SK-N-SH treated with all-trans-retinoic acid at 6 μM for 48 hours (cell line): ENCODE data around the gene CCL27.

ENCODE experiments used
- ATAC-seq: fragments of 200-7000 bp; cut with Tn5 transposase; 3 replicates; pipeline ENCODE4 v1.9.1; 2020; ENCODE audit warnings: mild to moderate bottlenecking, moderate library complexity
- ARNTL ChIP-seq: fragments of 450-650 bp; formaldehyde crosslinking; IDR thresholded peaks from 2 replicates; pipeline ENCODE4 v1.5.0; 2020; ENCODE audit warnings: low read depth, mild to moderate bottlenecking, moderate library complexity, borderline replicate concordance
- BACH2 ChIP-seq: fragments of 250-450 bp; sonication (Bioruptor Pico); IDR thresholded peaks from 2 replicates; pipeline ENCODE4 v1.9.0; 2021; ENCODE audit warnings: mild to moderate bottlenecking, borderline replicate concordance
- CSDC2 ChIP-seq: fragments of 250-450 bp; sonication (Bioruptor Pico); IDR thresholded peaks from 2 replicates; pipeline ENCODE4 v1.5.0; 2020; ENCODE audit warnings: mild to moderate bottlenecking, moderate library complexity
- ESRRG ChIP-seq: fragments of 250-450 bp; sonication (Bioruptor Pico); IDR thresholded peaks from 2 replicates; pipeline ENCODE4 v1.6.1; 2021; ENCODE audit warnings: mild to moderate bottlenecking
- GLIS3 ChIP-seq: fragments of 250-450 bp; sonication (Bioruptor Pico); IDR thresholded peaks from 2 replicates; pipeline ENCODE4 v1.5.0; 2020; ENCODE audit warnings: mild to moderate bottlenecking, moderate library complexity
- ISL1 ChIP-seq: fragments of 250-450 bp; sonication (Bioruptor Pico); IDR thresholded peaks from 2 replicates; pipeline ENCODE4 v2.1.2; 2022; ENCODE audit warnings: mild to moderate bottlenecking, moderate library complexity
- OSR1 ChIP-seq: fragments of 250-450 bp; sonication (Bioruptor Pico); IDR thresholded peaks from 2 replicates; pipeline ENCODE4 v1.8.0; 2022; ENCODE audit warnings: moderate library complexity, mild to moderate bottlenecking, inconsistent platforms
- PPARA ChIP-seq: fragments of 250-450 bp; sonication (Bioruptor Pico); IDR thresholded peaks from 2 replicates; pipeline ENCODE4 v1.5.0; 2020; ENCODE audit warnings: mild to moderate bottlenecking, borderline replicate concordance
- RARB ChIP-seq: fragments of 250-450 bp; sonication (Bioruptor Pico); IDR thresholded peaks from 2 replicates; pipeline ENCODE4 v1.8.0; 2021; ENCODE audit warnings: mild to moderate bottlenecking, moderate library complexity
- SNAI2 ChIP-seq: fragments of 250-450 bp; sonication (Bioruptor Pico); IDR thresholded peaks from 2 replicates; pipeline ENCODE4 v1.5.0; 2020; ENCODE audit warnings: mild to moderate bottlenecking, moderate library complexity
- TCF4 ChIP-seq: fragments of 250-450 bp; sonication (Bioruptor Pico); IDR thresholded peaks from 2 replicates; pipeline ENCODE4 v1.8.0; 2021; ENCODE audit warnings: mild to moderate bottlenecking, moderate library complexity, borderline replicate concordance
- TOX ChIP-seq: fragments of 250-450 bp; sonication (Bioruptor Pico); IDR thresholded peaks from 2 replicates; pipeline ENCODE4 v1.8.0; 2021; ENCODE audit warnings: mild to moderate bottlenecking, moderate library complexity, borderline replicate concordance
- ZC3H10 ChIP-seq: fragments of 250-450 bp; sonication (Bioruptor Pico); IDR thresholded peaks from 2 replicates; pipeline ENCODE4 v1.5.1; 2021; ENCODE audit warnings: mild to moderate bottlenecking, moderate library complexity
- ZFP30 ChIP-seq: fragments of 450-650 bp; formaldehyde crosslinking; IDR thresholded peaks from 2 replicates; pipeline ENCODE4 v1.5.0; 2022; ENCODE audit warnings: mild to moderate bottlenecking, moderate library complexity
- ZNF565 ChIP-seq: fragments of 450-650 bp; formaldehyde crosslinking; conservative IDR thresholded peaks from 2 replicates; pipeline ENCODE4 v1.5.0; 2020; ENCODE audit warnings: low read depth, mild to moderate bottlenecking, moderate library complexity
- ZNF70 ChIP-seq: fragments of 450-650 bp; formaldehyde crosslinking; IDR thresholded peaks from 2 replicates; pipeline ENCODE4 v1.5.0; 2020; ENCODE audit warnings: mild to moderate bottlenecking, moderate library complexity
- ZNF8 ChIP-seq: fragments of 450-650 bp; formaldehyde crosslinking; IDR thresholded peaks from 2 replicates; pipeline ENCODE4 v1.5.0; 2020; ENCODE audit warnings: mild to moderate bottlenecking, moderate library complexity
- TF ChIP-seq, protein P1 (sequence below): fragments of 250-450 bp; sonication (Bioruptor Pico); IDR thresholded peaks from 2 replicates; pipeline ENCODE4 v1.8.0; 2020; ENCODE audit warnings: mild to moderate bottlenecking, moderate library complexity, borderline replicate concordance
- TF ChIP-seq, protein P2 (sequence below): fragments of 250-450 bp; sonication (Bioruptor Pico); IDR thresholded peaks from 2 replicates; pipeline ENCODE4 v1.5.0; 2020; ENCODE audit warnings: mild to moderate bottlenecking, moderate library complexity
- TF ChIP-seq, protein P3 (sequence below): fragments of 250-450 bp; sonication (Bioruptor Pico); IDR thresholded peaks from 2 replicates; pipeline ENCODE4 v1.5.1; 2020; ENCODE audit warnings: low read depth, mild to moderate bottlenecking, moderate library complexity
- TF ChIP-seq, protein P4 (sequence below): fragments of 250-450 bp; sonication (Bioruptor Pico); IDR thresholded peaks from 2 replicates; pipeline ENCODE4 v1.5.1; 2021; ENCODE audit warnings: mild to moderate bottlenecking, moderate library complexity

Gene CCL27

DNA sequence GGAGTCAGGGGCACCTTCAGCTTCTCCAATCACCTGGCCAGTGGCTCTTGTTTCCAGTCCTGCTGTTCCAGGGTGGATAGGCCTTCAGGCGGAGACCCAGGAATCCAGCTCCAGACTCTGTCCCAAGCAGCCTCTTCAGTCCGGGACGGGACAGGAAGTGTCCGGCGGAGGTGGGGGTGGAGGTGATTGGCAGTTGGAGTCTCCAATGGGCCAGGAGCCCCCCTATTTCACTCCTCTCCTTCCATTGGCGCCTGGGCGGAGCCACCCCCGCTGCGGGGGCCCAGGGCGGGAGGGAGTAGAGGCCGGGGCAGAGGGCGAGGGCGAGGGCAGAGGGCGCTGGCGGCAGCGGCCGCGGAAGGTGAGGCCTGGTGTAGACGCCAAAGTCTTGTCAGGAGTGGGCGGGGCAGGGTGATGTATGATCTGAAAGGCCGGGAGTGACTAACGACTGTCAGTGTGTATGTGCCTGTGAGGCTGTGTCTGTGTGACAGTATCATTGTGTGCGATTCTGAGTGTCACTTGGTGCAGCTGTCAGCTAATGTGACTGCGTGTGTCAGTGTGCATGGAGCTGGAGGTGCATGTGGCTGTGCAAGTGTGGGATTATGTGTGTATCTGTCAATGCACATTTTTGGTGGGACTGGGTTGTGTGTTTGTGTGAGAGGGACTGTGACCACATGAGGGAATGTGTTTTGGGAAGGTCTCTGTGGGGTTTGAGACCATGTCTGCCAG lies 10.4 kb downstream of the CCL27 start, which contains the start of gene IL11RA:
IL11RA (plus strand) TSS at position 310 of the 726 bp plus-strand sequence. CDS start 3,033 bp downstream, outside the sequence.
- no peak for ATAC-seq
- TF ChIP-seq GLIS3 (no peak), ZFP30 (CRISPR knock-in tag) (no peak), ZC3H10 (no peak)
- TF ChIP-seq, protein P1, sequence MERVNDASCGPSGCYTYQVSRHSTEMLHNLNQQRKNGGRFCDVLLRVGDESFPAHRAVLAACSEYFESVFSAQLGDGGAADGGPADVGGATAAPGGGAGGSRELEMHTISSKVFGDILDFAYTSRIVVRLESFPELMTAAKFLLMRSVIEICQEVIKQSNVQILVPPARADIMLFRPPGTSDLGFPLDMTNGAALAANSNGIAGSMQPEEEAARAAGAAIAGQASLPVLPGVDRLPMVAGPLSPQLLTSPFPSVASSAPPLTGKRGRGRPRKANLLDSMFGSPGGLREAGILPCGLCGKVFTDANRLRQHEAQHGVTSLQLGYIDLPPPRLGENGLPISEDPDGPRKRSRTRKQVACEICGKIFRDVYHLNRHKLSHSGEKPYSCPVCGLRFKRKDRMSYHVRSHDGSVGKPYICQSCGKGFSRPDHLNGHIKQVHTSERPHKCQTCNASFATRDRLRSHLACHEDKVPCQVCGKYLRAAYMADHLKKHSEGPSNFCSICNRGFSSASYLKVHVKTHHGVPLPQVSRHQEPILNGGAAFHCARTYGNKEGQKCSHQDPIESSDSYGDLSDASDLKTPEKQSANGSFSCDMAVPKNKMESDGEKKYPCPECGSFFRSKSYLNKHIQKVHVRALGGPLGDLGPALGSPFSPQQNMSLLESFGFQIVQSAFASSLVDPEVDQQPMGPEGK (CRISPR knock-in tag): no peak
- TF ChIP-seq, protein P2, sequence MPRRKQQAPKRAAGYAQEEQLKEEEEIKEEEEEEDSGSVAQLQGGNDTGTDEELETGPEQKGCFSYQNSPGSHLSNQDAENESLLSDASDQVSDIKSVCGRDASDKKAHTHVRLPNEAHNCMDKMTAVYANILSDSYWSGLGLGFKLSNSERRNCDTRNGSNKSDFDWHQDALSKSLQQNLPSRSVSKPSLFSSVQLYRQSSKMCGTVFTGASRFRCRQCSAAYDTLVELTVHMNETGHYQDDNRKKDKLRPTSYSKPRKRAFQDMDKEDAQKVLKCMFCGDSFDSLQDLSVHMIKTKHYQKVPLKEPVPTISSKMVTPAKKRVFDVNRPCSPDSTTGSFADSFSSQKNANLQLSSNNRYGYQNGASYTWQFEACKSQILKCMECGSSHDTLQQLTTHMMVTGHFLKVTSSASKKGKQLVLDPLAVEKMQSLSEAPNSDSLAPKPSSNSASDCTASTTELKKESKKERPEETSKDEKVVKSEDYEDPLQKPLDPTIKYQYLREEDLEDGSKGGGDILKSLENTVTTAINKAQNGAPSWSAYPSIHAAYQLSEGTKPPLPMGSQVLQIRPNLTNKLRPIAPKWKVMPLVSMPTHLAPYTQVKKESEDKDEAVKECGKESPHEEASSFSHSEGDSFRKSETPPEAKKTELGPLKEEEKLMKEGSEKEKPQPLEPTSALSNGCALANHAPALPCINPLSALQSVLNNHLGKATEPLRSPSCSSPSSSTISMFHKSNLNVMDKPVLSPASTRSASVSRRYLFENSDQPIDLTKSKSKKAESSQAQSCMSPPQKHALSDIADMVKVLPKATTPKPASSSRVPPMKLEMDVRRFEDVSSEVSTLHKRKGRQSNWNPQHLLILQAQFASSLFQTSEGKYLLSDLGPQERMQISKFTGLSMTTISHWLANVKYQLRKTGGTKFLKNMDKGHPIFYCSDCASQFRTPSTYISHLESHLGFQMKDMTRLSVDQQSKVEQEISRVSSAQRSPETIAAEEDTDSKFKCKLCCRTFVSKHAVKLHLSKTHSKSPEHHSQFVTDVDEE: no peak

DNA sequence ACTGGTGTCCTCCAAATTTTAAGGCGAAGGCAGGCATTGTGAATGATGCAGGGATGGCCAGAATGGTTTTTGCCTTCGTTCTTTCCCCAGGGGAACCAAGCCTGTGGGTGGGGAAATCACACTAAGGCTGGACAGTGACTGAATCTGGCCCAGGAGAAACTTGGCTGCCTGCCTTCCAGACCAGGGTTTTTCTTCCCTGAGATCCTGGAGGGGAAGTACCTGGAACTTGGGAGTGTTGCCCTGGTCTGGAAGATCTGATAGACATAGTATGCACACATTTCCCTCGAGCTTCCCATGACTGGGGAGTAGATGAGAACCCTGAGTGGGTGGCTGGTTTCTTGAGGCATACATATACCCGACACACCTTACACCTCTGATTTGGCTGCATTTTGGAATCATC lies 11.1 kb downstream of the CCL27 start:
- TF ChIP-seq ZNF70 (no peak), ESRRG (CRISPR knock-in tag) (no peak), SNAI2 (no peak)
- no peak for ATAC-seq

DNA sequence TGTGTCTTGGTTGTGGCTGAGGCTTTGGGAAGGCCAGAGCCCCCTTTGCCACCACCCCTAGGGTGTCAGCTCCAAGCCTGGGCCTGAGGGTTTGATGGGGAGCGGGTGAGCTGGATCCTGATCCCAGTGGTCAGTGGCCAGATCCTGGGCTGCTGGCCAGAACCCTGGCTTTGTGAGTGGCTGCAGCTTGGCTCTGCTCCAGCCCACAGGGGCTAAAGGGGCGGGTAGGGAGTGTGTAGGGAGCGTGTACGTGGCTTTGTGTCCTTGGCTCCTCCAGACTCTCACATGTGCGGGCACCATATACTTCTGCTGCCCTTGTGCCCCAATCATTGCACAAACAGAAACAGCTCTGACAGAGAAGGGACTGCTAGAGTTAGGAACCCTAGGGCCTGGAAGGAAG lies 11.6 kb downstream of the CCL27 start:
- no peak for ATAC-seq
- 0 out of 2 replicates have a peak, but pooled peaks have one; percentile 13 for TF ChIP-seq TCF4 (CRISPR knock-in tag)
- no peak for TF ChIP-seq BACH2 (CRISPR knock-in tag)

DNA sequence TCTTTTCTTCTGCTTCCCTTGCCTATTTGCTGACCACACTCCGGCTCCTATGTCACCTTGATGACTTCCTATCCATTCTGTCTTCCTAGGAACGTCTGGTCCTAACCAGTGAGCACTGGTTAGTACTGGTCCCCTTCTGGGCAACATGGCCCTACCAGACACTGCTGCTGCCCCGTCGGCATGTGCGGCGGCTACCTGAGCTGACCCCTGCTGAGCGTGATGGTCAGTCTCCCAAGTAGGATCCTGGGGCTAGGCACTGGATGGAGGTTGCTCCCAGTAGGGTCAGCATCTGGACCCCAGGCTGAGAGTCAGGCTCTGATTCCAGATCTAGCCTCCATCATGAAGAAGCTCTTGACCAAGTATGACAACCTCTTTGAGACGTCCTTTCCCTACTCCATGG lies 13.8 kb downstream of the CCL27 start:
- no peak for ATAC-seq
- TF ChIP-seq RARB (CRISPR knock-in tag) (no peak), TOX (CRISPR knock-in tag) (no peak), ZNF70 (no peak), SNAI2 (no peak), PPARA (CRISPR knock-in tag) (no peak), ZNF565 (CRISPR knock-in tag) (no peak), ESRRG (CRISPR knock-in tag) (no peak), ARNTL (CRISPR knock-in tag) (no peak), GLIS3 (no peak), BACH2 (CRISPR knock-in tag) (no peak), CSDC2 (CRISPR knock-in tag) (no peak)

DNA sequence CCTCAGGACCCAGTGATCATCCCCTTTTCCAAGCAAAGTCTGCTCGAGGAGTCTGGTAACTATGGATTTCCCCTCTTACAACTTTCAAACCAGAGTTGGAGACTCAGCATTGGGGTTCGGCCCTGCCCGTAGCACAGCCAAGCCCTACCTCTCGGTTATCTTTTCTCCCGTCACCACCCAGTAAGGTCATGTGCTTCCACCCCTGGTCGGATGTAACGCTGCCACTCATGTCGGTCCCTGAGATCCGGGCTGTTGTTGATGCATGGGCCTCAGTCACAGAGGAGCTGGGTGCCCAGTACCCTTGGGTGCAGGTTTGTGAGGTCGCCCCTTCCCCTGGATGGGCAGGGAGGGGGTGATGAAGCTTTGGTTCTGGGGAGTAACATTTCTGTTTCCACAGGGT lies 14.8 kb downstream of the CCL27 start:
- no peak for ATAC-seq
- no peak for TF ChIP-seq ISL1
- no peak for TF ChIP-seq SNAI2
- TF ChIP-seq BACH2 (CRISPR knock-in tag): no peak
- TF ChIP-seq ZNF70: no peak
- TF ChIP-seq RARB (CRISPR knock-in tag): no peak
- no peak for TF ChIP-seq ZC3H10
- no peak for TF ChIP-seq TCF4 (CRISPR knock-in tag)
- TF ChIP-seq, protein P2: no peak
- no peak for TF ChIP-seq CSDC2 (CRISPR knock-in tag)
- no peak for TF ChIP-seq ZNF8 (CRISPR knock-in tag)
- TF ChIP-seq ARNTL (CRISPR knock-in tag): no peak
- TF ChIP-seq GLIS3: no peak
- TF ChIP-seq, protein P3, sequence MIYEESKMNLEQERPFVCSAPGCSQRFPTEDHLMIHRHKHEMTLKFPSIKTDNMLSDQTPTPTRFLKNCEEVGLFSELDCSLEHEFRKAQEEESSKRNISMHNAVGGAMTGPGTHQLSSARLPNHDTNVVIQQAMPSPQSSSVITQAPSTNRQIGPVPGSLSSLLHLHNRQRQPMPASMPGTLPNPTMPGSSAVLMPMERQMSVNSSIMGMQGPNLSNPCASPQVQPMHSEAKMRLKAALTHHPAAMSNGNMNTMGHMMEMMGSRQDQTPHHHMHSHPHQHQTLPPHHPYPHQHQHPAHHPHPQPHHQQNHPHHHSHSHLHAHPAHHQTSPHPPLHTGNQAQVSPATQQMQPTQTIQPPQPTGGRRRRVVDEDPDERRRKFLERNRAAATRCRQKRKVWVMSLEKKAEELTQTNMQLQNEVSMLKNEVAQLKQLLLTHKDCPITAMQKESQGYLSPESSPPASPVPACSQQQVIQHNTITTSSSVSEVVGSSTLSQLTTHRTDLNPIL (CRISPR knock-in tag): no peak
- no peak for TF ChIP-seq OSR1 (CRISPR knock-in tag)
- TF ChIP-seq, protein P4, sequence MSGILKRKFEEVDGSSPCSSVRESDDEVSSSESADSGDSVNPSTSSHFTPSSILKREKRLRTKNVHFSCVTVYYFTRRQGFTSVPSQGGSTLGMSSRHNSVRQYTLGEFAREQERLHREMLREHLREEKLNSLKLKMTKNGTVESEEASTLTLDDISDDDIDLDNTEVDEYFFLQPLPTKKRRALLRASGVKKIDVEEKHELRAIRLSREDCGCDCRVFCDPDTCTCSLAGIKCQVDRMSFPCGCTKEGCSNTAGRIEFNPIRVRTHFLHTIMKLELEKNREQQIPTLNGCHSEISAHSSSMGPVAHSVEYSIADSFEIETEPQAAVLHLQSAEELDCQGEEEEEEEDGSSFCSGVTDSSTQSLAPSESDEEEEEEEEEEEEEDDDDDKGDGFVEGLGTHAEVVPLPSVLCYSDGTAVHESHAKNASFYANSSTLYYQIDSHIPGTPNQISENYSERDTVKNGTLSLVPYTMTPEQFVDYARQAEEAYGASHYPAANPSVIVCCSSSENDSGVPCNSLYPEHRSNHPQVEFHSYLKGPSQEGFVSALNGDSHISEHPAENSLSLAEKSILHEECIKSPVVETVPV (CRISPR knock-in tag): no peak
- no peak for TF ChIP-seq ZFP30 (CRISPR knock-in tag)
- no peak for TF ChIP-seq ESRRG (CRISPR knock-in tag)
- no peak for TF ChIP-seq TOX (CRISPR knock-in tag)
